Anterior cingulate cortex (tissue), 58 donors: ENCODE measurements around the gene GPR65.
A peak's percentile ranks its signal among the peaks of the same experiment; 100 is the strongest.

Source experiments
- DNase-seq, 58 donors: peaks; one replicate each; lab custom pipeline; 2025; lab: John Stamatoyannopoulos, UW

Gene GPR65

GRCh38 chr14:88036422-88036821 is 31.5 kb downstream of the GPR65 start:
- DNase-seq = no peak

GRCh38 chr14:88037325-88037724 is 32.4 kb downstream of the GPR65 start:
- no peak for DNase-seq

- DNase-seq = no peak
These were observed 34.3 kb downstream of the GPR65 start for GRCh38 chr14:88039197-88039596.

GRCh38 chr14:88040146-88040545 is 35.2 kb downstream of the GPR65 start:
- DNase-seq = peak in 2 of 58 donors; percentile 15

GRCh38 chr14:88043529-88044443 is 38.9 kb downstream of the GPR65 start:
- DNase-seq = no peak

- DNase-seq = no peak
These were observed 39.5 kb downstream of the GPR65 start for GRCh38 chr14:88044444-88044758.

GRCh38 chr14:88044776-88045446 is 40.0 kb downstream of the GPR65 start:
- no peak for DNase-seq

GRCh38 chr14:88045705-88046104 is 40.8 kb downstream of the GPR65 start:
- DNase-seq = peak in 7 of 58 donors; percentile 0 to 13 (median 4)

GRCh38 chr14:88048351-88048750 is 43.4 kb downstream of the GPR65 start:
- no peak for DNase-seq

- no peak for DNase-seq
These were observed 44.3 kb downstream of the GPR65 start for GRCh38 chr14:88049266-88049665.

GRCh38 chr14:88049936-88050335 is 45.0 kb downstream of the GPR65 start:
- no peak for DNase-seq

- no peak for DNase-seq
These were observed 55.6 kb downstream of the GPR65 start for GRCh38 chr14:88060576-88060975.

GRCh38 chr14:88063811-88064210 is 58.9 kb downstream of the GPR65 start:
- DNase-seq = no peak
